ENCODE data around the gene ENTPD8. TPM values are rescaled to one million over a fixed set of nuclear protein-coding genes. Genes with fewer than 3 reads are reported as not detected.

ENTPD8 gene
- total RNA-seq, 1 experiment from 2014 or later = not detected

GRCh38 chr9:137478613-137478961, 37.4 kb upstream of the ENTPD8 start:
- H3K27ac Mint-ChIP-seq (ENCODE audit: low read depth, unreplicated experiment) = no peak overlapping the region
- H3K9me3 Mint-ChIP-seq (ENCODE audit: unreplicated experiment) = peaks cover 15% of the 10 kb centered on the region
- H3K27me3 Mint-ChIP-seq (ENCODE audit: insufficient read depth, unreplicated experiment) = no peaks in the 10 kb centered on the region
- no peak overlapping the region for H3K4me3 Mint-ChIP-seq (ENCODE audit: unreplicated experiment)
- BruUV-seq (replicated peaks) = no TSS peak
- no peaks in the 10 kb centered on the region for H3K36me3 Mint-ChIP-seq (ENCODE audit: insufficient read depth, unreplicated experiment)
- POLR2A ChIA-PET = no interaction called here
- CTCF ChIA-PET = interaction anchor here (0.6 kb wide), 2 partner anchors 192 to 449 kb away, joined by 3 to 4 read pairs; no protein-coding TSS in a partner anchor
- peaks cover 8% of the 10 kb centered on the region for H3K4me1 Mint-ChIP-seq (ENCODE audit: insufficient read depth, unreplicated experiment)
- intact Hi-C loops (cut with micrococcal nuclease) = no loop called here
- no peak for DNase-seq (ENCODE audit: unreplicated experiment)
- no peak for TF ChIP-seq CTCF (IDR thresholded peaks at IDR 0.05; ENCODE audit: unreplicated experiment)

- CTCF ChIA-PET = interaction anchor here (0.6 kb wide), 2 partner anchors 191 to 449 kb away, joined by 3 to 4 read pairs; no protein-coding TSS in a partner anchor
Measured at GRCh38 chr9:137477778-137478612, 36.8 kb upstream of the ENTPD8 start.

GRCh38 chr9:137476856-137477255, 35.7 kb upstream of the ENTPD8 start:
- BruUV-seq (replicated peaks) = no TSS peak
- Mint-ChIP-seq H3K36me3 (ENCODE audit: insufficient read depth, unreplicated experiment) (peaks cover 6% of the 10 kb centered on the region), H3K27me3 (ENCODE audit: insufficient read depth, unreplicated experiment) (no peaks in the 10 kb centered on the region), H3K9me3 (ENCODE audit: unreplicated experiment) (peaks cover 15% of the 10 kb centered on the region), H3K27ac (ENCODE audit: low read depth, unreplicated experiment) (no peak overlapping the region), H3K4me3 (ENCODE audit: unreplicated experiment) (no peak overlapping the region), H3K4me1 (ENCODE audit: insufficient read depth, unreplicated experiment) (peaks cover 1% of the 10 kb centered on the region)
- no peak for TF ChIP-seq CTCF (IDR thresholded peaks at IDR 0.05; ENCODE audit: unreplicated experiment)
- no peak for DNase-seq (ENCODE audit: unreplicated experiment)
- CTCF ChIA-PET = no interaction called here
- POLR2A ChIA-PET = no interaction called here
- intact Hi-C loops (cut with micrococcal nuclease) = no loop called here

More at GRCh38 chr9:137477778-137478612, 36.8 kb upstream of the ENTPD8 start:
- Mint-ChIP-seq H3K27me3 (ENCODE audit: insufficient read depth, unreplicated experiment) (no peaks in the 10 kb centered on the region), H3K4me3 (ENCODE audit: unreplicated experiment) (no peak overlapping the region), H3K4me1 (ENCODE audit: insufficient read depth, unreplicated experiment) (peaks cover 8% of the 10 kb centered on the region), H3K9me3 (ENCODE audit: unreplicated experiment) (peaks cover 15% of the 10 kb centered on the region), H3K36me3 (ENCODE audit: insufficient read depth, unreplicated experiment) (peaks cover 2% of the 10 kb centered on the region), H3K27ac (ENCODE audit: low read depth, unreplicated experiment) (no peak overlapping the region)
- BruUV-seq (replicated peaks) = no TSS peak
- POLR2A ChIA-PET = no interaction called here
- no peak for DNase-seq (ENCODE audit: unreplicated experiment)
- intact Hi-C loops (cut with micrococcal nuclease) = no loop called here
- no peak for TF ChIP-seq CTCF (IDR thresholded peaks at IDR 0.05; ENCODE audit: unreplicated experiment)

GRCh38 chr9:137475666-137476065, 34.5 kb upstream of the ENTPD8 start:
- DNase-seq (ENCODE audit: unreplicated experiment) = no peak
- peaks cover 5% of the 10 kb centered on the region for H3K27me3 Mint-ChIP-seq (ENCODE audit: insufficient read depth, unreplicated experiment)
- ChIA-PET CTCF (no interaction called here), POLR2A (no interaction called here)
- intact Hi-C loops (cut with micrococcal nuclease) = no loop called here
- H3K9me3 Mint-ChIP-seq (ENCODE audit: unreplicated experiment) = peaks cover 15% of the 10 kb centered on the region
- no peaks in the 10 kb centered on the region for H3K4me1 Mint-ChIP-seq (ENCODE audit: insufficient read depth, unreplicated experiment)
- BruUV-seq (replicated peaks) = no TSS peak
- peaks cover 6% of the 10 kb centered on the region for H3K36me3 Mint-ChIP-seq (ENCODE audit: insufficient read depth, unreplicated experiment)
- no peak for TF ChIP-seq CTCF (IDR thresholded peaks at IDR 0.05; ENCODE audit: unreplicated experiment)
- no peak overlapping the region for H3K27ac Mint-ChIP-seq (ENCODE audit: low read depth, unreplicated experiment)
- H3K4me3 Mint-ChIP-seq (ENCODE audit: unreplicated experiment) = no peak overlapping the region

Data from MCF 10A (cell line).